ENCODE data around the gene CNTN5.

The CNTN5 gene

DNA sequence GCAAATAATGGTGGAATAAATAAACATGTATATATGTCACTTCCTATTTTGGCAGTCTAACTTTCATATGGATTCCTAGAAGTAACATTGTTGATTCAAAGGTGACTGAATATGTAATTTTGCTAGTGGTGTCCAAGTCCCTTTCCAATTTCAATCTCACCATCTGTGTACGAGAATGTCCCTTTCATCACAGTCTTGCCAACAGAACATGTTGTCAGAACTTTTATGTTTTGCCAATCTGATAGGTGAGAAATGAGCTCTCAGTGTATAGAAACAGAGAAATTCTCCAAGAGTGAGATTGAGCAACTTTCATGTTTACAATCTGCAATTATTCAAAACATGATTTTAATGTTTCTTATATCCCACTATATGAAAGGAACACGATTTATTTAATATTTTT, 167.5 kb downstream of the CNTN5 start (continued):
- TF ChIP-seq, protein P1, sequence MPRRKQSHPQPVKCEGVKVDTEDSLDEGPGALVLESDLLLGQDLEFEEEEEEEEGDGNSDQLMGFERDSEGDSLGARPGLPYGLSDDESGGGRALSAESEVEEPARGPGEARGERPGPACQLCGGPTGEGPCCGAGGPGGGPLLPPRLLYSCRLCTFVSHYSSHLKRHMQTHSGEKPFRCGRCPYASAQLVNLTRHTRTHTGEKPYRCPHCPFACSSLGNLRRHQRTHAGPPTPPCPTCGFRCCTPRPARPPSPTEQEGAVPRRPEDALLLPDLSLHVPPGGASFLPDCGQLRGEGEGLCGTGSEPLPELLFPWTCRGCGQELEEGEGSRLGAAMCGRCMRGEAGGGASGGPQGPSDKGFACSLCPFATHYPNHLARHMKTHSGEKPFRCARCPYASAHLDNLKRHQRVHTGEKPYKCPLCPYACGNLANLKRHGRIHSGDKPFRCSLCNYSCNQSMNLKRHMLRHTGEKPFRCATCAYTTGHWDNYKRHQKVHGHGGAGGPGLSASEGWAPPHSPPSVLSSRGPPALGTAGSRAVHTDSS (tag by site-specific recombination; IDR thresholded peaks at IDR 0.05), result no peak
- TF ChIP-seq ZNF830 (tag by site-specific recombination; IDR thresholded peaks at IDR 0.05; ENCODE audit: low read depth) (no peak), KLF1 (tag by site-specific recombination; IDR thresholded peaks at IDR 0.05) (no peak), ZNF837 (tag by site-specific recombination; IDR thresholded peaks at IDR 0.05) (no peak), SP7 (tag by site-specific recombination; IDR thresholded peaks at IDR 0.05) (no peak), ZNF221 (tag by site-specific recombination; IDR thresholded peaks at IDR 0.05; ENCODE audit: borderline replicate concordance) (no peak), SCRT2 (tag by site-specific recombination; IDR thresholded peaks at IDR 0.05) (no peak), ZNF175 (tag by site-specific recombination; IDR thresholded peaks at IDR 0.05) (no peak), ZFP37 (tag by site-specific recombination; IDR thresholded peaks at IDR 0.05) (no peak)

DNA sequence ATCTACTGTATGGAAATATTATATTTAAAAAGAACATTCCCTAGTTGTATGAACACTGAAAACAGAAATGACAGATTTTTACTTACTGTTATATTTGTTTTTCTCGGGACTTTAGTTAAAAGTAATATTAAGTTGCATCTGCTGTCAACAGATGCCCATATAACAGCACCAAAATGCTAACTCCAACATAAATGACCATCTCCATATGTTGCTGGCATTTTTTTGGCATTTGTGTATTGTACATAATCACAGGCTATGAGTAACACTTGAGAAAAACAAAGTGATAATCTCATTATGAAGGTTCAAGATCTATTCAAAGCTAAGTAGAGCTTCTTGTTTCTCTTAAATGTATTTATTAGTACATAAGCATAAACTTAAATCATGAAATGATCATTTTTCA, 172.0 kb downstream of the CNTN5 start:
- no peaks in the 10 kb centered on the region for H3K9me3 ChIP-seq (ENCODE audit: control insufficient read depth, insufficient read depth, low read depth, low read length)
- no peaks in the 10 kb centered on the region for H3K4me1 ChIP-seq (ENCODE audit: control insufficient read depth, insufficient read depth, low read length)
- no peak for TF ChIP-seq ZNF529 (tag by site-specific recombination; IDR thresholded peaks at IDR 0.05; ENCODE audit: insufficient replicate concordance)
- TF ChIP-seq, protein P2, sequence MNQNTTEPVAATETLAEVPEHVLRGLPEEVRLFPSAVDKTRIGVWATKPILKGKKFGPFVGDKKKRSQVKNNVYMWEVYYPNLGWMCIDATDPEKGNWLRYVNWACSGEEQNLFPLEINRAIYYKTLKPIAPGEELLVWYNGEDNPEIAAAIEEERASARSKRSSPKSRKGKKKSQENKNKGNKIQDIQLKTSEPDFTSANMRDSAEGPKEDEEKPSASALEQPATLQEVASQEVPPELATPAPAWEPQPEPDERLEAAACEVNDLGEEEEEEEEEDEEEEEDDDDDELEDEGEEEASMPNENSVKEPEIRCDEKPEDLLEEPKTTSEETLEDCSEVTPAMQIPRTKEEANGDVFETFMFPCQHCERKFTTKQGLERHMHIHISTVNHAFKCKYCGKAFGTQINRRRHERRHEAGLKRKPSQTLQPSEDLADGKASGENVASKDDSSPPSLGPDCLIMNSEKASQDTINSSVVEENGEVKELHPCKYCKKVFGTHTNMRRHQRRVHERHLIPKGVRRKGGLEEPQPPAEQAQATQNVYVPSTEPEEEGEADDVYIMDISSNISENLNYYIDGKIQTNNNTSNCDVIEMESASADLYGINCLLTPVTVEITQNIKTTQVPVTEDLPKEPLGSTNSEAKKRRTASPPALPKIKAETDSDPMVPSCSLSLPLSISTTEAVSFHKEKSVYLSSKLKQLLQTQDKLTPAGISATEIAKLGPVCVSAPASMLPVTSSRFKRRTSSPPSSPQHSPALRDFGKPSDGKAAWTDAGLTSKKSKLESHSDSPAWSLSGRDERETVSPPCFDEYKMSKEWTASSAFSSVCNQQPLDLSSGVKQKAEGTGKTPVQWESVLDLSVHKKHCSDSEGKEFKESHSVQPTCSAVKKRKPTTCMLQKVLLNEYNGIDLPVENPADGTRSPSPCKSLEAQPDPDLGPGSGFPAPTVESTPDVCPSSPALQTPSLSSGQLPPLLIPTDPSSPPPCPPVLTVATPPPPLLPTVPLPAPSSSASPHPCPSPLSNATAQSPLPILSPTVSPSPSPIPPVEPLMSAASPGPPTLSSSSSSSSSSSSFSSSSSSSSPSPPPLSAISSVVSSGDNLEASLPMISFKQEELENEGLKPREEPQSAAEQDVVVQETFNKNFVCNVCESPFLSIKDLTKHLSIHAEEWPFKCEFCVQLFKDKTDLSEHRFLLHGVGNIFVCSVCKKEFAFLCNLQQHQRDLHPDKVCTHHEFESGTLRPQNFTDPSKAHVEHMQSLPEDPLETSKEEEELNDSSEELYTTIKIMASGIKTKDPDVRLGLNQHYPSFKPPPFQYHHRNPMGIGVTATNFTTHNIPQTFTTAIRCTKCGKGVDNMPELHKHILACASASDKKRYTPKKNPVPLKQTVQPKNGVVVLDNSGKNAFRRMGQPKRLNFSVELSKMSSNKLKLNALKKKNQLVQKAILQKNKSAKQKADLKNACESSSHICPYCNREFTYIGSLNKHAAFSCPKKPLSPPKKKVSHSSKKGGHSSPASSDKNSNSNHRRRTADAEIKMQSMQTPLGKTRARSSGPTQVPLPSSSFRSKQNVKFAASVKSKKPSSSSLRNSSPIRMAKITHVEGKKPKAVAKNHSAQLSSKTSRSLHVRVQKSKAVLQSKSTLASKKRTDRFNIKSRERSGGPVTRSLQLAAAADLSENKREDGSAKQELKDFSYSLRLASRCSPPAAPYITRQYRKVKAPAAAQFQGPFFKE (tag by site-specific recombination; IDR thresholded peaks at IDR 0.05; ENCODE audit: borderline replicate concordance), result no peak
- TF ChIP-seq, protein P3, sequence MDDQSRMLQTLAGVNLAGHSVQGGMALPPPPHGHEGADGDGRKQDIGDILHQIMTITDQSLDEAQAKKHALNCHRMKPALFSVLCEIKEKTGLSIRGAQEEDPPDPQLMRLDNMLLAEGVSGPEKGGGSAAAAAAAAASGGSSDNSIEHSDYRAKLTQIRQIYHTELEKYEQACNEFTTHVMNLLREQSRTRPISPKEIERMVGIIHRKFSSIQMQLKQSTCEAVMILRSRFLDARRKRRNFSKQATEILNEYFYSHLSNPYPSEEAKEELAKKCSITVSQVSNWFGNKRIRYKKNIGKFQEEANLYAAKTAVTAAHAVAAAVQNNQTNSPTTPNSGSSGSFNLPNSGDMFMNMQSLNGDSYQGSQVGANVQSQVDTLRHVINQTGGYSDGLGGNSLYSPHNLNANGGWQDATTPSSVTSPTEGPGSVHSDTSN (CRISPR knock-in tag; IDR thresholded peaks at IDR 0.05), result no peak
- H3K4me3 ChIP-seq (ENCODE audit: low read depth, low read length), result no peak overlapping the region
- H3K36me3 ChIP-seq (ENCODE audit: control insufficient read depth in 2 of 2, insufficient read depth in 1 of 2, low read length in 2 of 2), result no peaks in the 10 kb centered on the region
- H3K27ac ChIP-seq (ENCODE audit: extremely low read depth, low read depth, low read length), result no peak overlapping the region
- CTCF ChIA-PET, result no interaction called here
- POLR2A ChIA-PET, result no interaction called here

DNA sequence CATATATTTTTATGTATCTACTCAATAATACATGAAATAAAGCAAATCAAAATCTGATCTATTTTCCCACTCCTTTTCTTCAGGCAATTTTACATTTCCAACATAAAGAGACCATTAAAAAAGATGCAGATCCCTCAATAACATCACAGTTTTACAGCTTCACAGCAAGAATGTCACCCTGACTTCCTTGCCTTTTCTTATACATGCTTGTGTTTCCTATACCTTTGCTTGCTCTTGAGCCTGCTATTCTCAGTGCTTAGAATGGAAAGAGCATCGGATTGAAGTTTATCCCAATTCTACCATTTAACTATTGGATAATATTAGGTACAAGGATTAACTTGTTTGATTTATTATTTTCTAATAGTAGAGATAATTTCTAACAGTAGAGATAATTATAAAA, 176.7 kb downstream of the CNTN5 start:
- CTCF ChIA-PET, result no interaction called here
- H3K27ac ChIP-seq (ENCODE audit: extremely low read depth, low read depth, low read length), result no peak overlapping the region
- H3K9me3 ChIP-seq (ENCODE audit: control insufficient read depth, insufficient read depth, low read depth, low read length), result no peaks in the 10 kb centered on the region
- no peak overlapping the region for H3K4me3 ChIP-seq (ENCODE audit: low read depth, low read length)
- TF ChIP-seq, protein P3 (CRISPR knock-in tag; IDR thresholded peaks at IDR 0.05), result no peak
- H3K4me1 ChIP-seq (ENCODE audit: control insufficient read depth, insufficient read depth, low read length), result no peaks in the 10 kb centered on the region
- POLR2A ChIA-PET, result no interaction called here
- no peaks in the 10 kb centered on the region for H3K36me3 ChIP-seq (ENCODE audit: control insufficient read depth in 2 of 2, insufficient read depth in 1 of 2, low read length in 2 of 2)

All from HEK293 (cell line).